ENCODE measurements around the gene EMILIN2. TPM values are rescaled to one million over a fixed set of nuclear protein-coding genes. Genes with fewer than 3 reads are reported as not detected.

EMILIN2 gene
- total and polyA plus RNA-seq, 2 donors (not counting 3 experiments of a cell fraction or from before 2014, with no cell fraction given): 9.4 to 13.4 TPM

DNA sequence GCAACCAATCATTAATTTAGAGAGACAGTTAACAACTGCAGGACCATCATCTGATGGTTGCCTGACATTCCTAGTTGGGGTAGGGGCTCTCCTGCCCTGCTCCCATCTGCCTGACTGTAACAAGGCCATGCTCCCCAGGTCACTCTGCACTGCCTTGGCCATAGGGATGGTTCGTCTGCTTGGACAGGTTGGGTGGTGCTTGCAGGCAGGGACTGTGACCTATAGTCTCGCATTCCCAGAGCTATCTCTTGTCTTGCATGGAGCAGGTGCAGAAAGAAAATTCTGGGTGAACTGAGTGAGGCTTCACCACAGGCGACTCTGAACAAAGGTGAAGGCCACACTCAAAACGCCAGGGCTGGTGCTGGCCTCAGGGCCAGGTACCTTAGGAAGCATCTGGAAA, 64.7 kb downstream of the EMILIN2 start:
- Histone ChIP-seq H3K4me3 (replicated peaks in 1 of 3; ENCODE audit: insufficient read depth in 1 of 3, low read depth in 1 of 3, low read length in 3 of 3) (no peak overlapping the region), H3K4me1 (ENCODE audit: control insufficient read depth, extremely low read depth, insufficient read depth, low read length) (peaks cover 11% of the 10 kb centered on the region), H3K4me2 (ENCODE audit: insufficient read depth, low read length) (no peak overlapping the region), H3K79me2 (ENCODE audit: control insufficient read depth, insufficient read depth, low read length) (no peaks in the 10 kb centered on the region), H3K9me3 (replicated peaks; ENCODE audit: control insufficient read depth, insufficient read depth, low read length) (no peaks in the 10 kb centered on the region), H4K20me1 (replicated peaks; ENCODE audit: control insufficient read depth, extremely low read depth, insufficient read depth, low read length) (no peaks in the 10 kb centered on the region), H3K9me1 (replicated peaks; ENCODE audit: control insufficient read depth, extremely low read depth, insufficient read depth, low read length) (no peaks in the 10 kb centered on the region), H3K36me3 (ENCODE audit: control insufficient read depth in 2 of 2, extremely low read depth in 1 of 2, insufficient read depth in 2 of 2, low read length in 2 of 2) (peaks cover 0 to 12% of the 10 kb centered on the region in 2 experiments), H2AFZ (ENCODE audit: low read depth, low read length) (no peak overlapping the region), H3K27ac (ENCODE audit: insufficient read depth, low read depth, low read length) (no peak overlapping the region), H3K27me3 (ENCODE audit: control insufficient read depth in 2 of 2, insufficient read depth in 2 of 2, low read length in 2 of 2) (no peaks in the 10 kb centered on the region), H3K9ac (replicated peaks; ENCODE audit: extremely low read depth, insufficient read depth, low read length) (no peak overlapping the region)
- intact Hi-C loops (cut with micrococcal nuclease): no loop called here
- no peak for DNase-seq (ENCODE audit: low read depth, low spot score)
- ChIA-PET CTCF (interaction anchor here (1.0 kb wide), 1 partner anchor 145 kb away, joined by 3 read pairs; no protein-coding TSS in a partner anchor), POLR2A (no interaction called here)
- FAIRE-seq: no peak
- dilution Hi-C loops (cut with MboI; ENCODE audit: extremely low pct_ligation_motif_present, low sequenced_read_pairs): no loop called here
- TF ChIP-seq GATA2 (IDR thresholded peaks at IDR 0.05; ENCODE audit: insufficient read depth, insufficient read length, low read depth, low read length): no peak
- no peak for TF ChIP-seq FOS (IDR thresholded peaks at IDR 0.05; ENCODE audit: borderline replicate concordance, insufficient read depth, low read length)
- BruUV-seq (replicated peaks): no TSS peak

- dilution Hi-C loops (cut with MboI; ENCODE audit: extremely low pct_ligation_motif_present, low sequenced_read_pairs) (no loop called here), intact Hi-C loops (cut with micrococcal nuclease) (no loop called here)
- CTCF ChIA-PET: interaction anchor here (1.6 kb wide), 1 partner anchor 147 kb away, joined by 3 read pairs; no protein-coding TSS in a partner anchor
- H3K4me1 ChIP-seq (ENCODE audit: control insufficient read depth, extremely low read depth, insufficient read depth, low read length): peaks cover 15% of the 10 kb centered on the region
- no peaks in the 10 kb centered on the region for H3K9me1 ChIP-seq (replicated peaks; ENCODE audit: control insufficient read depth, extremely low read depth, insufficient read depth, low read length)
- no peak overlapping the region for H2AFZ ChIP-seq (ENCODE audit: low read depth, low read length)
- no peaks in the 10 kb centered on the region for H3K79me2 ChIP-seq (ENCODE audit: control insufficient read depth, insufficient read depth, low read length)
- no TSS peak for BruUV-seq (replicated peaks)
- H3K4me3 ChIP-seq (replicated peaks in 1 of 3; ENCODE audit: insufficient read depth in 1 of 3, low read depth in 1 of 3, low read length in 3 of 3): no peak overlapping the region
- no peaks in the 10 kb centered on the region for H3K9me3 ChIP-seq (replicated peaks; ENCODE audit: control insufficient read depth, insufficient read depth, low read length)
- FAIRE-seq (no peak), DNase-seq (ENCODE audit: low read depth, low spot score) (no peak)
- no peaks in the 10 kb centered on the region for H3K27me3 ChIP-seq (ENCODE audit: control insufficient read depth in 2 of 2, insufficient read depth in 2 of 2, low read length in 2 of 2)
- no peak overlapping the region for H3K4me2 ChIP-seq (ENCODE audit: insufficient read depth, low read length)
- POLR2A ChIA-PET: no interaction called here
- peaks cover under 1 to 12% of the 10 kb centered on the region in 2 experiments for H3K36me3 ChIP-seq (ENCODE audit: control insufficient read depth in 2 of 2, extremely low read depth in 1 of 2, insufficient read depth in 2 of 2, low read length in 2 of 2)
- H3K27ac ChIP-seq (ENCODE audit: insufficient read depth, low read depth, low read length): no peak overlapping the region
- H4K20me1 ChIP-seq (replicated peaks; ENCODE audit: control insufficient read depth, extremely low read depth, insufficient read depth, low read length): no peaks in the 10 kb centered on the region
- TF ChIP-seq, protein P1, sequence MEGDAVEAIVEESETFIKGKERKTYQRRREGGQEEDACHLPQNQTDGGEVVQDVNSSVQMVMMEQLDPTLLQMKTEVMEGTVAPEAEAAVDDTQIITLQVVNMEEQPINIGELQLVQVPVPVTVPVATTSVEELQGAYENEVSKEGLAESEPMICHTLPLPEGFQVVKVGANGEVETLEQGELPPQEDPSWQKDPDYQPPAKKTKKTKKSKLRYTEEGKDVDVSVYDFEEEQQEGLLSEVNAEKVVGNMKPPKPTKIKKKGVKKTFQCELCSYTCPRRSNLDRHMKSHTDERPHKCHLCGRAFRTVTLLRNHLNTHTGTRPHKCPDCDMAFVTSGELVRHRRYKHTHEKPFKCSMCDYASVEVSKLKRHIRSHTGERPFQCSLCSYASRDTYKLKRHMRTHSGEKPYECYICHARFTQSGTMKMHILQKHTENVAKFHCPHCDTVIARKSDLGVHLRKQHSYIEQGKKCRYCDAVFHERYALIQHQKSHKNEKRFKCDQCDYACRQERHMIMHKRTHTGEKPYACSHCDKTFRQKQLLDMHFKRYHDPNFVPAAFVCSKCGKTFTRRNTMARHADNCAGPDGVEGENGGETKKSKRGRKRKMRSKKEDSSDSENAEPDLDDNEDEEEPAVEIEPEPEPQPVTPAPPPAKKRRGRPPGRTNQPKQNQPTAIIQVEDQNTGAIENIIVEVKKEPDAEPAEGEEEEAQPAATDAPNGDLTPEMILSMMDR (IDR thresholded peaks at IDR 0.05; ENCODE audit: extremely low read depth in 1 of 2, insufficient read depth in 1 of 2, low read depth in 1 of 2, low read length in 2 of 2): no peak
- TF ChIP-seq FOS (IDR thresholded peaks at IDR 0.05; ENCODE audit: borderline replicate concordance, insufficient read depth, low read length) (no peak), EZH2 (IDR thresholded peaks at IDR 0.05; ENCODE audit: borderline replicate concordance, low read depth, low read length, severe bottlenecking) (no peak), GATA2 (IDR thresholded peaks at IDR 0.05; ENCODE audit: insufficient read depth, insufficient read length, low read depth, low read length) (no peak), MYC (IDR thresholded peaks at IDR 0.05; ENCODE audit: low read depth, low read length) (no peak), JUN (IDR thresholded peaks at IDR 0.05; ENCODE audit: borderline replicate concordance, insufficient read depth, insufficient read length, low read depth) (no peak), POLR2AphosphoS5 (IDR thresholded peaks at IDR 0.05; ENCODE audit: insufficient read depth, low read depth, low read length) (no peak)
- no peak overlapping the region for H3K9ac ChIP-seq (replicated peaks; ENCODE audit: extremely low read depth, insufficient read depth, low read length)
Observed at GRCh38 chr18:2912357-2913299, 65.8 kb downstream of the EMILIN2 start.
